Measurements from ENCODE around the gene CCDC86.

The CCDC86 gene

DNA sequence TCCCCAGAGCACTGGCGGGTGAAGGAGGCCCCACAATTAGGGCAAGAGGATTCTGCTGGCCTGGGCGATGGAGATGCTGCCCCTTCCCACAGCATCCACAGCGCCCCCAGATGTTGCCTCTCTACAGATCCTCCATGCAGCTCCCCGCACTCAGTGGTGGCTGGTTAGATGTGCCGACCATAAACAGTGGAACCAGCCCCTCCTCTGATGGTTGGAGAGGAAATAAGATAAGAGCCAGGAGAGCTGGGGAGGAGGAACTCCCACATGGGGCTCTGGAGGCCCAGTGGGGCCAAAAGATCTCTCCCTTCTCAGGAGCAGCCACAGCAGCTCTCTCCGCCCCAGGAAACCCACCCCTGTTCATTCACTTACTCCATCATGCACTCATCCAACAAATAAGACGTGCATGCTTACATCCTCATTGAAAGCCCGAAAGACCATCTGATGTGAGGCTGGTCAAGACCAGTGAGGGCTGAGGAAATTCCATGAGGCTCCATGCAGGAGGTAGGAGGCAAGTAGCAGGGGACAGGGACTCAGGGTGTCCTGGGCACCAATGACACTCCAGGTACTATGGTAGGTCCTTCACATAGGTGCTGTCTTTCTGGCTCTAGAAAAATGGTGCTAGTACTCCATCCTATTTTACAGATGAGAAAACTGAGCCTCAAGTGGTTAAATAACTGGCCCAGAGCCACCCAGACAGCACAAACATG lies 12.4 kb downstream of the CCDC86 start:
- DNase-seq = no peak

GRCh38 chr11:60854847-60855725 lies 13.2 kb downstream of the CCDC86 start:
- no peak for DNase-seq

GRCh38 chr11:60855726-60856633 lies 14.1 kb downstream of the CCDC86 start, which contains the start of gene PTGDR2:
Gene PTGDR2, minus strand, starts transcription at chr11:60855950. Its CDS starts 2,228 bp downstream, at chr11:60853722.
- no peak for DNase-seq

- DNase-seq = no peak
Observed at GRCh38 chr11:60857378-60858232, 15.7 kb downstream of the CCDC86 start.

GRCh38 chr11:60858236-60858635 lies 16.3 kb downstream of the CCDC86 start:
- no peak for DNase-seq

GRCh38 chr11:60858731-60859464 lies 17.0 kb downstream of the CCDC86 start:
- no peak for DNase-seq

DNA sequence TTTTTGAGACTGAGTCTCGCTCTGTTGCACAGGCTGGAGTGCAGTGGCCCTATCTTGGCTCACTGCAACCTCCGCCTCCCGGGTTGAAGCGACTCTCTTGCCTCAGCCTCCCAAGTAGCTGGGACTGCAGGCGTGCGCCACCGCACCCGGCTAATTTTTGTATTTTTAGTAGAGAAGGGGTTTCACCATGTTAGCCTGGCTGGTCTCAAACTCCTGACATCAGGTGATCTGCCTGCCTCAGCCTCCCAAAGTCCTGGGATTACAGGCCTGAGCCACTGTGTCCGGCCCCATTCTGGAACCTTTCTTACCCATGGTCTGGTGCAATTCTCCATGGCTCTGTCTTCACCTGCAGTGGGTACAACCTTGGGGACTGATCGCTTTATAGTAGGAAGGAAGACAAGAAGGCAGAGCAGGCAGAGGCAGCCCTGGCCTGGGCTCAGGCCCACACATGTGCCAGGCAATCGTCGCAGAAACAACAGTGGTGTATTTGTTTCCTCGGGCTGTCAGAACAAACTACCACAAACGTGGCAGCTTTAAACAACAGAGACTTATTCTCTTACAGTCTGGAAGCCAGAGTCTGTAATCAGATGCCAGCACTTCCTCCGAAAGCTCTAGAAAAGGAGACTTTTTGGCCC lies 17.8 kb downstream of the CCDC86 start:
- no peak for DNase-seq

GRCh38 chr11:60860943-60861342 lies 19.0 kb downstream of the CCDC86 start:
- no peak for DNase-seq

- no peak for DNase-seq
Observed at GRCh38 chr11:60862171-60862570, 20.3 kb downstream of the CCDC86 start.

- no peak for DNase-seq
Observed at GRCh38 chr11:60863550-60864521, 21.9 kb downstream of the CCDC86 start.

DNA sequence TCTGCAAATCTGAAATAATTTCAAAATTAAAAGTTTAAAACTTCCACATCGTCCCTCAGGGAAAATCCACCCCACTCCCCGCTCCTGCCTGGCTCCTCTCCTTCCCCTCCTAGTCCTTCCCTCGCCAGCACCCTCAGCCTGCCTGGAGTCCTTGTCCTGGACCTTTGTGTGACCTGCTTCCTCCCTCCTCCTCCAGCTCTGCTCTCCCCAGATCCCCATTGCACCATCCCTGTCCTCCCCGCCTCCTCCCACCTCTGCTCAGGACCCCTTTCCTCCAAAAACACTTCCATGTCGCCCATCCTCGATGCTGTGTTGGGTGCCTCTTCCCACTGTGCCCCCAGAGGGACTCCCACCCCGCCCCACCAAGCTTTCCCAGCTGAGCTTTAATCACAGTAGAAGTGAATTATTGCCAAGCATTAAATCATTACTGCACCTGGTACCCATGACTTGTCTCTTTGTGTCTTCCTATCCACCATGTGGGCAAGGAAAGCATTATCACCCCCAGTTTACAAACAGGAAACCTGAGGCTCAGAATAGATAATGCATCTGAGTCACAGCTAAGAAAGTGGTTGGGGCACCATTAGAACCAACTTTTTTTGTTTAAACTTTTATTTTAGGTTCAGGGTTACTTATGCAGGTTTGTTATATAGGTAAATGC lies 23.1 kb downstream of the CCDC86 start:
- no peak for DNase-seq

GRCh38 chr11:60866911-60867870 lies 25.3 kb downstream of the CCDC86 start, which contains the start of gene ZP1:
Gene ZP1, plus strand, starts transcription at chr11:60867542. Its CDS starts 20 bp downstream, at chr11:60867562.
- peak; percentile 26 for DNase-seq

DNA sequence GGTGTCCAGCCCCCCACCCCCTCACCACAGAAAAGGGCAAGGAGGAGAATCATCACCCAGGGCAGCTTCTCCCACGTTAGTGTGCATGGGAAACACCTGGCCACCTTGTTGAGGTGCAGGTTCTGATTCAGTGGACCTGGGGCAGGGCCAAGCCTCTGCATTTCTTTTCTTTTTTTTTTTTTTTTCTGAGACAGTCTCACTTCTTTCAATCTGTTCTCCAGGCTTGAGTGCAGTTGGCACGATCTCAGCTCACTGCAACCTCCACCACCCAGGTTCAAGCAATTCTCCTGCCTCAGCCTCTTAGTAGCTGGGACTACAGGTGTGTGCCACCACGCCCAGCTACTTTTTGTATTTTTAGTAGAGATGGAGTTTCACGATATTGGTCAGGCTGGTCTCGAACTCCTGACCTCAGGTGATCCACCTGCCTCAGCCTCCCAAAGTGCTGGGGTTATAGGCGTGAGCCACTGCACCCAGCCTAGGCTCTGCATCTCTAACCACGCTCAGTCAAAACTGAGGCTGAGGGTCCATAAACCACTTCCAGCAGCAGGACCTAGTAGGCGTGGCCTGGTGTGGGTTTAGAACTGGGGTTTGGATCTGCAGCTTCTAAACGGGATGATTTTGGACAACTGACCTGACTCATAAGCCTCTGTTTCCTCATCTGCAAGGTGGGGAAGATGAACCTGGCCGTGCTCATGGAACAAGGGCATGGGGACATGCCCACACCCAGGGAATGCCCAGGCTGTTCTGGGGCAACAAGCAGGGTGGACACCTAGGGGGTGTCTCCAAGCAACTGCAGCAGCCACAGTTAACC lies 26.2 kb downstream of the CCDC86 start:
- DNase-seq = no peak

DNA sequence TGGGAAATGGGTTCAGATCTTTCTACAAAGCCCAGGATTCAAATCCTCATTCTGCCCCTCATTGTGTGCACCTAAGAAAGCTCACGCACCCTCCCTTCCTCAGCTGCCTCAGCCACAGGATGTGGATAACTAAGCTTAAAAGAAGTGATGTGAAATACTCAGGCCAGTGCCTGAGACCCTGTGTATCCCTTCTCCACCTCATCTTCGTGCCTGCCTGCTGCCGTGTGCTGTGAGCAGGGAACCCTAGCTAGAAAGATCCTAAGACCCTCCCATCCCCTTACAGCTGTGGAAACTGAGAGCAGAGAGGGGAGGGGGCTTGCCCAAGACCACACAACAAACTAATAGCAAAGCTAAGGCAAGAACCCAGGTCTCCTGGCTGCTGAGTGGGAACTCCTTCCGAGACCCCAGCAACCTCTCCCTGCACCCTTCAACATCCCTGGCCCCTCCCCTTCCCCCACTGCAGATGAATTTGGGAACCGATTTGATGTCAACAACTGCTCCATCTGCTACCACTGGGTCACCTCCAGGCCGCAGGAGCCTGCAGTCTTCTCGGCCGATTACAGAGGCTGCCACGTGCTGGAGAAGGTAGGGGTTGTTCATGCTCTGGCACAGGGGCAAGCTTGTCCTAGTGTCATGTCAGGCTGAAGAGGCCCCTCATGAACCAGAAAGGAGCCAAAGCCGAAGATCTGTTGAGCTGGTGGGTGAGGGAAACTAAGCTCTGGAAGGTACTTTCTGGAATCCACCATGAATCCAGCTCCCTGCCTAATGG lies 27.0 kb downstream of the CCDC86 start:
- no peak for DNase-seq

DNA sequence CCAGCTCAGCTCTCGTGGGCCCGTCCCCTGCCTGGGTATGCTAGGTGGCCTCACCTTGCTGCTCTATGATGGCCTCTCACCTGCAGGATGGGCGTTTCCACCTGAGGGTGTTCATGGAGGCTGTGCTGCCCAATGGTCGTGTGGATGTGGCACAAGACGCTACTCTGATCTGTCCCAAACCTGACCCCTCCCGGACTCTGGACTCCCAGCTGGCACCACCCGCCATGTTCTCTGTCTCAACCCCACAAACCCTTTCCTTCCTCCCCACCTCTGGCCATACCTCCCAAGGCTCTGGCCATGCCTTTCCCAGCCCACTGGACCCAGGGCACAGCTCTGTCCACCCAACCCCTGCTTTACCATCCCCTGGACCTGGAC lies 27.5 kb downstream of the CCDC86 start:
- DNase-seq = no peak

- DNase-seq = no peak
Observed at GRCh38 chr11:60870276-60870675, 28.4 kb downstream of the CCDC86 start.

Data from SHP77 treated with DMSO at 0.1 percent for 48 hours (cell line).